A673 (cell line): Measurements from ENCODE around the gene FBLIM1. TPM values are rescaled to one million over a fixed set of nuclear protein-coding genes. Genes with fewer than 3 reads are reported as not detected.
A peak's percentile ranks its signal among the peaks of the same experiment; 100 is the strongest.

Experiments used
- Bru-seq: library from RNA; stranded (reverse); fragments of 400-500 nt; gene quantifications from one replicate; lab custom pipeline; 2021; lab: Mats Ljungman, UMichigan
- BruChase-seq, 2 experiments: library from RNA; stranded (reverse); fragments of 400-500 nt; gene quantifications; one replicate each; lab custom pipeline; 2021; lab: Mats Ljungman, UMichigan
- BruUV-seq: library from RNA; stranded (reverse); fragments of 400-500 nt; replicated peaks from 2 replicates; lab custom pipeline; 2021; lab: Mats Ljungman, UMichigan
- CTCF ChIA-PET: fragments of 300-600 bp; sonication (Branson Sonifier 250); formaldehyde crosslinking; loops from one replicate; lab custom pipeline; 2022; ENCODE audit warnings: antibody characterized with exemption; lab: Charles Lee
- POLR2A ChIA-PET: fragments of 300-600 bp; sonication (Branson Sonifier 250); formaldehyde crosslinking; loops from one replicate; lab custom pipeline; 2022; ENCODE audit warnings: antibody characterized with exemption; ENCODE audit not compliant: low non-redundant PET; lab: Charles Lee
- DNase-seq: peaks from one replicate; pipeline ENCODE4 v3.0.0-alpha.2; 2015; ENCODE audit warnings: low spot score
- H3K27ac ChIP-seq: fragments of 200-600 bp; sonication (generic); 2 replicates; pipeline ENCODE4 v1.5.1; 2016; ENCODE audit warnings: mixed run types, low read depth, mild to moderate bottlenecking, mixed read lengths, antibody characterized with exemption, low read length; ENCODE audit not compliant: poor library complexity, severe bottlenecking
- H3K27me3 ChIP-seq: fragments of 200-600 bp; sonication (generic); replicated peaks from 2 replicates; pipeline ENCODE4 v1.6.1; 2017; ENCODE audit warnings: mixed run types, low read depth, mild to moderate bottlenecking, mixed read lengths, antibody characterized with exemption, low read length; ENCODE audit not compliant: insufficient read depth, poor library complexity
- H3K36me3 ChIP-seq: fragments of 200-600 bp; sonication (generic); 2 replicates; pipeline ENCODE4 v1.6.1; 2016; ENCODE audit warnings: mixed run types, mild to moderate bottlenecking, mixed read lengths, antibody characterized with exemption, low read length; ENCODE audit not compliant: insufficient read depth, poor library complexity, severe bottlenecking
- H3K4me1 ChIP-seq: fragments of 200-600 bp; sonication (generic); 2 replicates; pipeline ENCODE4 v1.6.1; 2017; ENCODE audit warnings: mixed run types, mild to moderate bottlenecking, mixed read lengths, antibody characterized with exemption, low read length; ENCODE audit not compliant: insufficient read depth, poor library complexity, severe bottlenecking
- H3K4me3 ChIP-seq: fragments of 200-600 bp; sonication (generic); 2 replicates; pipeline ENCODE4 v1.5.1; 2016; ENCODE audit warnings: low read depth, mixed run types, mild to moderate bottlenecking, mixed read lengths, low read length; ENCODE audit not compliant: poor library complexity, severe bottlenecking
- H3K9me3 ChIP-seq: fragments of 200-600 bp; sonication (generic); 2 replicates; pipeline ENCODE4 v1.6.1; 2016; ENCODE audit warnings: mixed run types, low read depth, mild to moderate bottlenecking, mixed read lengths, antibody characterized with exemption, low read length; ENCODE audit not compliant: poor library complexity, severe bottlenecking
- CTCF ChIP-seq: fragments of 300-800, 200-600 bp; sonication (generic); conservative IDR thresholded peaks from 2 replicates; pipeline ENCODE4 v1.5.1; 2017; ENCODE audit warnings: low read depth, mild to moderate bottlenecking, antibody characterized with exemption, low read length, moderate library complexity, mixed read lengths
- EZH2 ChIP-seq: fragments of 200-600 bp; sonication (generic); IDR thresholded peaks from 2 replicates; pipeline ENCODE4 v1.6.1; 2017; ENCODE audit warnings: borderline replicate concordance, low read depth, mild to moderate bottlenecking, mixed read lengths, antibody characterized with exemption, low read length; ENCODE audit not compliant: poor library complexity, severe bottlenecking
- intact Hi-C: fragments of 100-400 bp; cut with micrococcal nuclease; formaldehyde crosslinking; loops from one replicate; pipeline ENCODE4 v1.10.0; 2022; ENCODE audit not compliant: unreplicated experiment
- long read RNA-seq: library from polyadenylated mRNA; stranded (forward); transcript quantifications from one replicate; pipeline ENCODE4 v2.0.0, GENCODE V29; 2022
- total RNA-seq: library from RNA; stranded (reverse); gene quantifications from 2 replicates; pipeline ENCODE4 v1.2.3, GENCODE V29; 2021

The FBLIM1 gene
- total RNA-seq: 38.9 and 39.3 TPM in 2 replicates
- percentile 52 among the genes with signal in this experiment for Bru-seq, nascent RNA
- BruChase-seq, experiment 1, labeled RNA remaining after a 2-hour chase: percentile 59 among the genes with signal in this experiment
- BruChase-seq, experiment 2, labeled RNA remaining after a 6-hour chase: percentile 63 among the genes with signal in this experiment
- long read RNA-seq, transcript FBLIM1-202 (9 exons, 3,695 nt): major isoform, 33 of 98 reads
- long read RNA-seq, partial matches to known transcripts: 6 of 98 reads
- long read RNA-seq, other reads (novel, unspliced or antisense): 58 of 98 reads

GRCh38 chr1:15758343-15758931, at the start of gene FBLIM1:
FBLIM1 (plus strand) TSS chr1:15758795; CDS start chr1:15764984, 6,189 bp downstream.
- peaks cover 24% of the 10 kb centered on the region for H3K4me1 ChIP-seq
- no peak for DNase-seq
- no peaks in the 10 kb centered on the region for H3K9me3 ChIP-seq
- H3K36me3 ChIP-seq: no peaks in the 10 kb centered on the region
- peak within 1 kb of the TSS; percentile 85 for H3K4me3 ChIP-seq
- POLR2A ChIA-PET: no interaction called here
- intact Hi-C loops: no loop called here
- peak within 1 kb of the TSS; percentile 83 for H3K27ac ChIP-seq
- no peak for TF ChIP-seq CTCF
- TF ChIP-seq EZH2: no peak
- no peaks in the 10 kb centered on the region for H3K27me3 ChIP-seq
- CTCF ChIA-PET: no interaction called here
- BruUV-seq: no TSS peak

- CTCF ChIA-PET: no interaction called here
- TF ChIP-seq CTCF: no peak
- no peak for TF ChIP-seq EZH2
- intact Hi-C loops: no loop called here
- POLR2A ChIA-PET: no interaction called here
- DNase-seq: no peak
- no peak overlapping the region for H3K27ac ChIP-seq
- H3K9me3 ChIP-seq: no peaks in the 10 kb centered on the region
- H3K4me1 ChIP-seq: no peaks in the 10 kb centered on the region
- H3K36me3 ChIP-seq: no peaks in the 10 kb centered on the region
- H3K4me3 ChIP-seq: no peak overlapping the region
- H3K27me3 ChIP-seq: no peaks in the 10 kb centered on the region
- BruUV-seq: no TSS peak
Observed at GRCh38 chr1:15709226-15709625, 49.4 kb upstream of the FBLIM1 start.

GRCh38 chr1:15712168-15712567, 46.4 kb upstream of the FBLIM1 start:
- Histone ChIP-seq H3K36me3 (peaks cover 10% of the 10 kb centered on the region), H3K27me3 (no peaks in the 10 kb centered on the region), H3K4me3 (no peak overlapping the region), H3K27ac (no peak overlapping the region), H3K4me1 (no peaks in the 10 kb centered on the region), H3K9me3 (no peaks in the 10 kb centered on the region)
- intact Hi-C loops: no loop called here
- POLR2A ChIA-PET: interaction anchor here (0.6 kb wide), 1 partner anchor 76 kb away, joined by 10 read pairs; no protein-coding TSS in a partner anchor
- no peak for TF ChIP-seq EZH2
- TF ChIP-seq CTCF: no peak
- BruUV-seq: no TSS peak
- CTCF ChIA-PET: no interaction called here
- no peak for DNase-seq
